ENCODE measurements around the gene ZNF101.
A peak's percentile ranks its signal among the peaks of the same experiment; 100 is the strongest.

DNA sequence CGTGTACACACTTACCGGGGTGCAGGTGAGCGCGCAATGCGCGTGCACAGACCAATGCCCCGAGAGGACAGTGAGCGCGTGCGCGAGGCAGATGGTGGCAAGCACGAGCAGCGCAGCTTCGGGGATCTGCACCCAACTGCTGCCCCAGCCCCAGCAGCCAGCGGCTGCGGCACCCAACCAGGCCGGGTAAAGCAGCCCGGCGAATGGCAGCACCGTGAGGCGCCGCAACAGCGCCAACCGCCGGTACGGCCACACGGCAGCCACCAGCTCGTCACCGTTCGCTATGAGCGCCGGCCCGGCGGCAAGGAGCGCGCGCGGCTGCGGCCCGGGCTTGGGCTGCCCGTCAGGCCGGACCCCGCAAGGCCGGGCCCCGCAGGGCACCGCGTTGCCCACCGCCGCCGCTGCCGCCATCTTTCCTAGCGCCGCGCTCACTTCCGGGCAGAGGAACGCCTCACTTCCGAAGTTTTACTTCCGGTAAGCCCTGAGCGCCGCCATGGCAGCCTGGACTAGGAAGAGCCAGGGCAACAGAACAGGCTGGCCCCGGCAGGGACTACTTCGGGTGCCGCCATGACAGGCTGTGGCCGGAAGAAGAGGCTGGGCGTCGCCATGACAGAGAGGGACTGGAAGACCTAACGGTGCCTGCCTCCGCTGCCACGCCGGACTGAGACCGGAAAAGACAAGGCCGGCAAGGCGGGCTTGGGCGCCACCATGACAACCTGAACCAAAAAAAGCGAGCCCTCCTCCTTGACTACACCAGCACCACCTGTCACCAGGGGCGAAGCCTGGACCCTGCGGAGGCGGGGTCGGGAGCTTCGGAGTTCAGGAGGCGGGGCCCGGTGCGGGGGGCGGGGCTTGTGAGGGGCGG is 5.2 kb upstream of the ZNF101 start, which contains the start of gene ATP13A1:
- TF ChIP-seq POLR2A (IDR thresholded peaks at IDR 0.05): peak in 1 of 2 donors; percentile 68
- TF ChIP-seq, protein P1, sequence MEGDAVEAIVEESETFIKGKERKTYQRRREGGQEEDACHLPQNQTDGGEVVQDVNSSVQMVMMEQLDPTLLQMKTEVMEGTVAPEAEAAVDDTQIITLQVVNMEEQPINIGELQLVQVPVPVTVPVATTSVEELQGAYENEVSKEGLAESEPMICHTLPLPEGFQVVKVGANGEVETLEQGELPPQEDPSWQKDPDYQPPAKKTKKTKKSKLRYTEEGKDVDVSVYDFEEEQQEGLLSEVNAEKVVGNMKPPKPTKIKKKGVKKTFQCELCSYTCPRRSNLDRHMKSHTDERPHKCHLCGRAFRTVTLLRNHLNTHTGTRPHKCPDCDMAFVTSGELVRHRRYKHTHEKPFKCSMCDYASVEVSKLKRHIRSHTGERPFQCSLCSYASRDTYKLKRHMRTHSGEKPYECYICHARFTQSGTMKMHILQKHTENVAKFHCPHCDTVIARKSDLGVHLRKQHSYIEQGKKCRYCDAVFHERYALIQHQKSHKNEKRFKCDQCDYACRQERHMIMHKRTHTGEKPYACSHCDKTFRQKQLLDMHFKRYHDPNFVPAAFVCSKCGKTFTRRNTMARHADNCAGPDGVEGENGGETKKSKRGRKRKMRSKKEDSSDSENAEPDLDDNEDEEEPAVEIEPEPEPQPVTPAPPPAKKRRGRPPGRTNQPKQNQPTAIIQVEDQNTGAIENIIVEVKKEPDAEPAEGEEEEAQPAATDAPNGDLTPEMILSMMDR (IDR thresholded peaks at IDR 0.05): peak in 3 of 6 experiments; percentile 27 to 33 (median 29)
